Adipose tissue (tissue), 3 donors: ENCODE results near the gene ELK4. TPM values are rescaled to one million over a fixed set of nuclear protein-coding genes. Genes with fewer than 3 reads are reported as not detected.

Source experiments
- H3K27ac ChIP-seq: one replicate; pipeline ENCODE4 v1.5.1; 2013; ENCODE audit warnings: low read depth, low read length
- WGBS, 3 donors: extraction: QIAGEN DNeasy Blood & Tissue Kit; methylation state at CpG; one replicate each; pipeline ENCODE4 v1.1.7; 2013; 5-methylcytosine and 5-hydroxymethylcytosine counted together
- polyA plus RNA-seq, 3 donors: library from polyadenylated mRNA; stranded (reverse); fragments of 200-250 nt; gene quantifications; one replicate each; pipeline ENCODE4 v1.2.3, GENCODE V29; 2013
- donor health status: healthy with polysubstance abuse.
- donor health status: Bipolar disorder and iron deficiency.
- donor health status: healthy.

ELK4 gene
- polyA plus RNA-seq, 3 donors, result 2.5 to 7.8 (median 4.7) TPM

- 42 to 72% (median 64%) methylated on average over 2 of the region's 2 CpGs for WGBS, 3 donors
- no peak overlapping the region for H3K27ac ChIP-seq
Measured at GRCh38 chr1:205610036-205610435, 21.8 kb downstream of the ELK4 start.

GRCh38 chr1:205604825-205605505, 26.8 kb downstream of the ELK4 start:
- WGBS, 3 donors, result 80 to 84% (median 81%) methylated on average over 5 of the region's 5 CpGs
- H3K27ac ChIP-seq, result no peak overlapping the region

DNA sequence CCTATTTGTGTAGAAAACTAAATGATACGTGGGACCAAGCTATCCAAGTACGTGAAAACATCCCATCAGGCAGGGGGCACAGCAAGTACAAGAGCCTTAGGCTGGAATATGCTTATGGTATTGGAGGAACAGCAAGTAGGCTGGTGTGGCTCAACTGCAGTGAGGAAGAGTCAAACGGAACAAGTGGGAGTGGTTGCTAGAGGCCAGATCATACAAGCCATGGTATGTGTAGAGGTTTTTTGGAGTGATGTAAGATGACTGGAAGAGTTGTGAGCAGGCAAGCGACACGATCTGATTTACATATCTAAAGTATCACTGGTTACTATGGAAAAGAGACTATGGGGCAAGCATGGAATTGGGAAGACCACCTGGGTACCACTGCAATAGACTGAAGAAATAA, 27.8 kb downstream of the ELK4 start:
- no peak overlapping the region for H3K27ac ChIP-seq
- 88 to 96% (median 92%) methylated on average over 5 of the region's 5 CpGs for WGBS, 3 donors

DNA sequence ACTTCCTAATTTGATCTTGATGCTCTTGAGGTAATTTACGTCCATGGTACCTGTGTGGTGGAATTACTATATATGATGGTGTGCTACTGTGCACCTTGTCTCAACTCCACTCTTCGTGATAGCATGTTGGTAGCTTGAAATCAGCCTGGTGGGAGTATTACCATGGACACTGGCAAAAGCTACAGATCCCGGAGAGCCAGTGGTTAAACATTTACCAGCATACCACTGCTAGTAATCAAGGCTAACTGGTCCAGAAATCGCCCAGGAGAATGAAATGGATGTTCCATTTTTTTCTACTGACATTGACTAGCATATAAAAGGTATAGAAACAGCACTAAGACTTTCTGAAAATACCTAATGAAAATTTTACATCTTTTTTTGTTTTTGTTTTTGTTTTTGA, 30.6 kb downstream of the ELK4 start:
- 48 to 91% (median 91%) methylated on average over 4 of the region's 4 CpGs for WGBS, 3 donors
- no peak overlapping the region for H3K27ac ChIP-seq

DNA sequence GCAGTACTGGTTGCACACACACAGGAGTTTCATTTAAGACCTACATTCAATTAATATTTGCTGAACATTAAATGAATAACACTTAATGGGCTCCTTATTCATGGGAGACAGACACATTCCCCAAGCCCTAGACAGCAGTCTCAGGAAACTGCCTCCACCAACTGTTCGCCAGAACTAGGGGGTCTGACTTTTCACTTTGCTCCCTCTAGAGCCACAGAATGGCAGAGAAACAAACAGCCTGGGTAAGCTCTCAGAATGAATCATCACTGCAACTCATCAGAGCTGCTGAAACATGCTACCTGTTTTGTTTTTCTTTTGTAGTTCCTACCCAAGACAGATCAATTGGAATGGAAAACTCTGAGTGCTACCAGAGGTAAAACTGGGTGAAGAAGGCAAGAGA, 31.7 kb downstream of the ELK4 start:
- 56 to 89% (median 62%) methylated on average over 1 of the region's 1 CpG for WGBS, 3 donors
- no peak overlapping the region for H3K27ac ChIP-seq

DNA sequence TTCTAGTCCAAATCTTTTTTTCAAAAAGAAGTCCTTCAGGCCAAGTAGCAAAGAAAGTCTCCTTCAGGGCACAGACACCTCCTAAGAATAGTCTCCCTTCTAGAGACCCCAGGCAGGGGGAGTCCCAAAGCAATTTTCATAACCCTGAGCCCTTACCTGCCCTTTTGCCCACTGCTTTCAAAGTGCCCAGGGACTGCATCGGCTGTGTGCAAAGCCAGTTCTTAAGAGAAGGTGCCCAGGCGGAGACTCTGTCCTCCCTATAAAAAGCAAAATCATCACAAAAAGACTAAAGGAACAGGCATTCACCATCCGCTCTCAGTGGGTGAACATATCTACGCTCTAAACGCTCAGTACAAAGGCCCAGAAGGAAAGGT, 32.2 kb downstream of the ELK4 start:
- no peak overlapping the region for H3K27ac ChIP-seq
- 65 to 83% (median 65%) methylated on average over 5 of the region's 5 CpGs for WGBS, 3 donors

DNA sequence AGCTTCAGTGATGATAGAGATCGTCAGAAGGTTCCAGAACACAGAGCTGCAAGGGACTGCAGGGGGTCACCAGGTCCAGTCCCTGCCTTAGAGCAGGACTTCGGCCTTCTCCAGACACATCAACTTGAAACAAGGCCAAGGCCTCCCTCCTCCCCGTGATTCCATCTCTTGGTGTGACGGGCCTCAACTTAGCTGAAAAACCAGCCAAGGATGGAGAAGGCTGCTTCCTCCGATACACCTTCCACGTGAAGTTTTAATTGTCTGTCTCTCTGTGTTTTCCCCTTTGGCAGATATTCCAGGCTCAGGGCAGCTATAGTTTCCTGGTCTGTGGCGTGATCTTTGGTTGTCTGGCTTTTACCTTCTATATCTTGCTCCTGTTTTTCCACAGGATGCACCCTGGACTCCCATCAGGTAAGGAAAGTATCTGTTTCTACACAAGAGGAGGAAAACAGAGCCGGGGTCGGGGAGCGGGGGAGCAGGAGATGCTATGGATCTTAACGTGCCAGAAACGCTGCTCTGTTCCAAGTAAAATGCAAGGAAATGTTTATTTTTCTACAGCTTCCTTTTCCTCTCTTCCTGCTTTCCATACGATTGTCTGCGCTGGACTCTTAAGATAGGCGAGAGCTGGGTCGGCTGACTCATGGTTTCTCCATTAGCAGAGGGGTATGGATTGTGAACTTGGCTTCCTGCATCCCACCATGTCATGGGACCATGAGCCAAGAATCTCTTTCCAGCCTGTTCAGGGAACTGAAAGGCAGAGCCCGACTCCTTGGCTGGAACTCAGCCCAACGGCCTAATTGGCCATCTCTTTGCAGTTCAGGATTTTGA, 32.8 kb downstream of the ELK4 start:
- 41 to 62% (median 41%) methylated on average over 18 of the region's 18 CpGs for WGBS, 3 donors

GRCh38 chr1:205597691-205598314, 34.0 kb downstream of the ELK4 start:
- 57 to 62% (median 59%) methylated on average over 8 of the region's 8 CpGs for whole genome bisulfite sequencing, 3 donors
- no peak overlapping the region for H3K27ac ChIP-seq

More for the DNA sequence above, 32.8 kb downstream of the ELK4 start:
- no peak overlapping the region for H3K27ac ChIP-seq

DNA sequence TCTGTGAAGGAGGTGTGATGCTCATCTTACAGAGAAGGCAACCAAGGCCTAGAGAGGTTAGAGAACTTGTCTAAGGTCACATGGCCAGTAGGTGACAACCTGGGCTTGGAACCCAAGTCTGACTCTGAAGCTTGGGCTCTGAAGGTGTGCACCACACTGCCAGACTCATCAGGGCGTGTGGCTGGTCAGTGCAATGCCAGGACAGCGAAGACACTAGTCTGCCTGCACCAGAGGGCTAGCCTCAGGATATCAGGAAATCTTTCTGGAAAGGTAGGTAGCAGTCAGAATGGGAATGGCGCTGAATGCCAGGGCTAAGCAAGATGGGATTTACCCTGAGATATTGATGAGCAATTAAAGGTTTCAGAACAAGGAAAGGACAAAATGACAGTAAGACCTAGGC, 34.9 kb downstream of the ELK4 start:
- 93 to 99% (median 95%) methylated on average over 3 of the region's 3 CpGs for WGBS, 3 donors
- H3K27ac ChIP-seq, result no peak overlapping the region

GRCh38 chr1:205595861-205596260, 36.0 kb downstream of the ELK4 start:
- 80 to 88% (median 82%) methylated on average over 1 of the region's 1 CpG for WGBS, 3 donors

DNA sequence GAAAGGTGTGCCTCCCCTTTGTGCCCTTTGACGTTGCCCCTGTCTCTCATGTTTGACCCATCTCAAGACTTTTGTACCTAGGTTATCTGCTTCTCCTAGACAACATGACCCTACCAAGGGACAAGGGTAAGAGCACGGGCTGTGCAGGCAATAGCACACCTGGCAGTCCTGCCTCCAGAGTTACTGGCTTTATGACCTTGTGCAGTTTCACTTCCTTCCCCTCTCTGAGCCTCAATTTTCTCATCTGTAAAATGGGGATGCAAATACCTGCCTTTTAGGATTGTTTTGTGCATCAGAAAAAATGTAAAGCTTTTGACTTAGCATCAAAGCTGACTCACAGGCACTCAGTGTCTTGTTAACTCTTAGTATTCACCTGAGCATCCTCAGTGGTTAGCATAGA, 36.4 kb downstream of the ELK4 start:
- WGBS, 3 donors, result 74 to 78% (median 74%) methylated on average over 2 of the region's 2 CpGs

More at GRCh38 chr1:205595861-205596260, 36.0 kb downstream of the ELK4 start:
- H3K27ac ChIP-seq, result no peak overlapping the region

DNA sequence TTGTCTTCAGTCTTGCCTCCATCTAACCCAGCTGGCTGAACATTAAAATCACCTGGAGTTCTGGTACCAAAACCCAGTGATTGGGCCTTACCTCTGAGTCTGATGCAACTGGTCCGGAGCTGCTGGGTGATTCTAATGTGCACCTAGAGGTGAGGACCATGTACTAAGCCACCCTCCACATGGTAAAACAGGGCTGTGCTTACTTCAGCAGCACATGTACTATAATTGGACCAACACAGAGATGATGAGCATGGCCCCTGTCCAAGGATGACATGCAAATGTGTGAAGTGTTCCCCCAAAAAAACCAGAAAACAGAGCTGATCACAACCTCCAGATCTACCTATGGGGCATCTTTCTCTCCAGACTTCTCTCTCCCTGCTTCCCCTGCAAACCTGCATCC, 37.0 kb downstream of the ELK4 start:
- H3K27ac ChIP-seq, result no peak overlapping the region
- 89 to 92% (median 90%) methylated on average over 1 of the region's 1 CpG for WGBS, 3 donors

More for the DNA sequence above, 36.4 kb downstream of the ELK4 start:
- no peak overlapping the region for H3K27ac ChIP-seq

DNA sequence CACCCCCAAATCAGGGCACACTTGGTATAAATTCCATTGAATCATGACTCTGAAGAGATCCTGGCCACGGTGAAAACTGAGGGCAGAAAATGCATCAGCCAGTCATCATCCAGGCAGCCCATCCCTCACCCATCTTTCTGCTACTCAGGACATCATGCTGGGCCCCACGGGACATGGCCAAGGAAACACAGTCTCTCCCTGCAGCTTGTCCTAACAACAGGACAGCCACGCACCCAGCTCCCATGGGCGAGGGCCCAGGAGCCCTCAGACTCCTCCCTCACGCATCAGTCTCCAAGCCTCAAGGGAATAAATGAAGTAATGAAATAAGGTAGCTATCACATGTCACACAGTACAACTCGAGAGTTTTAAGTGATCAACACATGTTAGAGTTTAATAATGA, 37.8 kb downstream of the ELK4 start:
- WGBS, 3 donors, result 49 to 55% (median 52%) methylated on average over 6 of the region's 6 CpGs

DNA sequence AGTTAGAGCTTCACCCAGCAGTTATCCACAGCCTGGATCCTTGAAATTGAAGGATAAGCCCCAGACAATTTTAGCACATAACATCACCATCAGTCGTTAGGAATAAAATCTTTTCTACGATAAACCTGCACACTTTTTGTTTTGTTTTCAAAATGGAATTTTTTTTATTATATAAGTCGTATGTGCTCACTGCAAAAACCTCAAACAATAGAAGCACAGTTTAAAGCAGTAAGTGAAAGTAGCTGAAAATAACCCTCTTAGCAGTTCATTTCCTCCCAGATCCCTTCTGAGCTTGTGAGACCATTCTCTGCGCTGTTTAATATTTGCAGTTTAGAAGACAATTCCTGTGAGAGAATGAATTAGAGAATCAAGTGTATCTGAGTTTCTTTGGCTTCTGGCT, 38.3 kb downstream of the ELK4 start:
- no peak overlapping the region for H3K27ac ChIP-seq
- 34 to 65% (median 42%) methylated on average over 4 of the region's 4 CpGs for WGBS, 3 donors

More for the DNA sequence above, 37.8 kb downstream of the ELK4 start:
- no peak overlapping the region for H3K27ac ChIP-seq

DNA sequence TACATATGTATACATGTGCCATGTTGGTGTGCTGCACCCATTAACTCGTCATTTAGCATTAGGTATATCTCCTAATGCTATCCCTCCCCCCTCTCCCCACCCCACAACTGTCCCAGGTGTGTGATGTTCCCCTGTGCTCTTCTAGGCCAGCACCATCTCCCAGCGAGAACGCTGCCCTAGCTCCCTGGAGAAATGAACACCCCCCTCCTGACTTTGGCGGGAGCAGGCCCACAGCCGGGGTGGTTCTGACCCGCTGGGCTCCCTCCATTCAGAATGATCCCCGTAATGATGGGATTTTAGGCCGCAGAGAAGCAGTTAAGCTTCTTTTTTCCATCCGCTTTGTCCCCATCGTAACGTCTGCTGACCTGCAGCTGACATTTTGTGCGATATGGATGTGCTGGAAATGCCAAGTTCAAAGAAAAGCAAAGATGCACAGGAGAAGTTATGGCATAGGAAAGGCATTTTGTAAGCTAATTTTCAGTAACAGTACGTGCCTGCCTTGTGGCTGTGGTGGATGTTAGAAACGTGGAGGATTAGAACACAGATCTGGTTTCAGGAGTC, 39.3 kb downstream of the ELK4 start:
- no peak overlapping the region for H3K27ac ChIP-seq
- WGBS, 3 donors, result 70 to 84% (median 75%) methylated on average over 14 of the region's 14 CpGs

- 1 to 2% (median 2%) methylated on average over 40 of the region's 40 CpGs for WGBS, 3 donors
- H3K27ac ChIP-seq, result no peak overlapping the region
Measured at GRCh38 chr1:205591522-205592351, 40.1 kb downstream of the ELK4 start.

DNA sequence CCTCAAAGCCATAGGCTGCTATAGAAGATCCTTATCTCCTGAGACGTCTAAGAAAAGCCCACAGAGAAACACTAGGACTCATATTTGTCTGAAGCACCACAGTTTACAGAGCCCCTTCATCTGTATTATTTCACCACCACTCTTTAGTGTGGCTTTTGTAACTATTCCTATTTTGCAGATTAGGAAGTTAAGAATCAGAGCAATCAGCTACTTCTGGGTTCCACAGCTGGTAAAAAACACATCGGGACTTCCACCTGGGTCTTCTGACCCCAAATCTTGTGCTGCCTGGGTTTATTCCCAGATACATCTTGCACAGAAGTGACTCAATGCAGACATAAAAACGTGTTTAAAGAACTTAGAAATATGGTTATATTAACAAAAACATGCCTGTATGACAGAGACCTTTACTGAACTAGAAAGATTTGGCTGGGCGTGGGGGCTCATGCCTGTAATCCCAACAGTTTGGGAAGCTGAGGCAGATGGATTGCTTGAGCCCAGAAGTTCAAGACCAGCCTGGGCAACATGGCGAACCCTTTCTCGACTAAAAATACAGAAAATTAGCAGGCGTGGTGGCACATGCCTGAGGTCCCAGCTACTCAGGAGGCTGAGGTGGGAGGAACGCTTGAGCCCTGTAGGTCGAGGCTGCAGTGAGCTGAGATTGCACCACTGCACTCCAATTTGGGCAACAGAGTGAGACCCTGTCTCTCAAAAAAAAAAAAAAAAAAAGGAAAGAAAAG, 40.9 kb downstream of the ELK4 start:
- WGBS, 3 donors, result 67 to 72% (median 69%) methylated on average over 9 of the region's 9 CpGs
- no peak overlapping the region for H3K27ac ChIP-seq

GRCh38 chr1:205590457-205590768, 41.4 kb downstream of the ELK4 start:
- H3K27ac ChIP-seq, result no peak overlapping the region

More at GRCh38 chr1:205590457-205590768, 41.4 kb downstream of the ELK4 start:
- WGBS, 3 donors, result 71 to 78% (median 77%) methylated on average over 5 of the region's 5 CpGs
